NT2/D1 (cell line): ENCODE measurements around the gene CA12.

Source experiments
- SUZ12 ChIP-seq: IDR thresholded peaks from 2 replicates; pipeline ENCODE4 v1.6.1; 2011; ENCODE audit not compliant: insufficient read length, insufficient read depth; ENCODE audit errors: extremely low read depth
- YY1 ChIP-seq: IDR thresholded peaks from 2 replicates; pipeline ENCODE4 v1.6.1; 2011; ENCODE audit not compliant: insufficient read length, insufficient read depth
- ZNF274 ChIP-seq: IDR thresholded peaks from 2 replicates; pipeline ENCODE4 v1.6.1; 2011; ENCODE audit warnings: mild to moderate bottlenecking, low read depth, low read length

- TF ChIP-seq ZNF274, result no peak
- no peak for TF ChIP-seq YY1
- no peak for TF ChIP-seq SUZ12
These were observed 103.7 kb downstream of the CA12 start for GRCh38 chr15:63277893-63278456.
